Endodermal cell (in vitro differentiated cells): ENCODE data around the gene CHID1. TPM values are rescaled to one million over a fixed set of nuclear protein-coding genes. Genes with fewer than 3 reads are reported as not detected.

Experiments used
- DNase-seq: peaks from one replicate; pipeline ENCODE4 v3.0.0-alpha.2; 2017
- H3K27ac ChIP-seq: 2 replicates; pipeline ENCODE4 v1.5.1; 2013; ENCODE audit warnings: mild to moderate bottlenecking, low read depth, low read length, moderate library complexity
- H3K27me3 ChIP-seq: 2 replicates; pipeline ENCODE4 v1.6.1; 2013; ENCODE audit warnings: mild to moderate bottlenecking, low read length, moderate library complexity; ENCODE audit not compliant: insufficient read depth, control insufficient read depth, poor library complexity, severe bottlenecking
- H3K36me3 ChIP-seq: 2 replicates; pipeline ENCODE4 v1.7.0; 2013; ENCODE audit warnings: mild to moderate bottlenecking, low read length, moderate library complexity; ENCODE audit not compliant: control insufficient read depth, insufficient read depth
- H3K4me1 ChIP-seq: one replicate; pipeline ENCODE4 v1.7.0; 2013; ENCODE audit warnings: low read length; ENCODE audit not compliant: control insufficient read depth, insufficient read depth
- H3K4me3 ChIP-seq: 2 replicates; pipeline ENCODE4 v1.5.1; 2013; ENCODE audit warnings: mild to moderate bottlenecking, low read length, moderate library complexity
- H3K9ac ChIP-seq: 2 replicates; pipeline ENCODE4 v1.6.1; 2013; ENCODE audit warnings: mild to moderate bottlenecking, low read length, moderate library complexity; ENCODE audit not compliant: poor library complexity, severe bottlenecking; ENCODE audit errors: extremely low read depth
- H3K9me3 ChIP-seq: 2 replicates; pipeline ENCODE4 v1.6.1; 2013; ENCODE audit warnings: mild to moderate bottlenecking, low read length, moderate library complexity; ENCODE audit not compliant: control insufficient read depth
- H3K27ac Mint-ChIP-seq: 2 replicates; pipeline ENCODE4 v1.8.0; 2020; ENCODE audit warnings: mixed read lengths
- H3K27me3 Mint-ChIP-seq: 2 replicates; pipeline ENCODE4 v1.8.0; 2021; ENCODE audit warnings: mild to moderate bottlenecking, mixed read lengths; ENCODE audit not compliant: insufficient read depth
- H3K36me3 Mint-ChIP-seq: 2 replicates; pipeline ENCODE4 v1.8.0; 2020; ENCODE audit warnings: low read depth, mixed read lengths
- H3K4me1 Mint-ChIP-seq: 2 replicates; pipeline ENCODE4 v1.8.0; 2020; ENCODE audit warnings: mixed read lengths
- H3K4me3 Mint-ChIP-seq: 2 replicates; pipeline ENCODE4 v1.8.0; 2020; ENCODE audit warnings: mild to moderate bottlenecking, moderate library complexity, mixed read lengths
- H3K9me3 Mint-ChIP-seq: 2 replicates; pipeline ENCODE4 v1.8.0; 2020; ENCODE audit warnings: mild to moderate bottlenecking, mixed read lengths
- whole genome bisulfite sequencing, 2 experiments: methylation state at CpG; one replicate each; pipeline versions ENCODE4 v1.1.5 to v1.1.7; 2013; ENCODE audit warnings: missing lambda C conversion rate in 2 of 2, mixed read lengths in 1 of 2; ENCODE audit not compliant: insufficient coverage in 1 of 2, insufficient read length in 1 of 2; 5-methylcytosine and 5-hydroxymethylcytosine counted together
- total RNA-seq, 2 donors: library from RNA; stranded (reverse); fragmentation: NEBNext Ultra II Directional in 1 of 2; extraction: Animal tissue kit (Norgen Biotek cat#: 25700) in 1 of 2; gene quantifications; 2 replicates in 1 of 2; 3 replicates in 1 of 2; pipeline ENCODE4 v1.2.1, GENCODE V29; 2021
- TF ChIP-seq, protein P1 (sequence below): fragments of 200-600 bp; sonication (generic); conservative IDR thresholded peaks from 2 replicates; pipeline ENCODE4 v1.5.0; 2021; ENCODE audit warnings: antibody characterized with exemption, mild to moderate bottlenecking

CHID1 gene
- total RNA-seq, 2 donors from 2014 or later: 82.0 to 83.5 TPM

DNA sequence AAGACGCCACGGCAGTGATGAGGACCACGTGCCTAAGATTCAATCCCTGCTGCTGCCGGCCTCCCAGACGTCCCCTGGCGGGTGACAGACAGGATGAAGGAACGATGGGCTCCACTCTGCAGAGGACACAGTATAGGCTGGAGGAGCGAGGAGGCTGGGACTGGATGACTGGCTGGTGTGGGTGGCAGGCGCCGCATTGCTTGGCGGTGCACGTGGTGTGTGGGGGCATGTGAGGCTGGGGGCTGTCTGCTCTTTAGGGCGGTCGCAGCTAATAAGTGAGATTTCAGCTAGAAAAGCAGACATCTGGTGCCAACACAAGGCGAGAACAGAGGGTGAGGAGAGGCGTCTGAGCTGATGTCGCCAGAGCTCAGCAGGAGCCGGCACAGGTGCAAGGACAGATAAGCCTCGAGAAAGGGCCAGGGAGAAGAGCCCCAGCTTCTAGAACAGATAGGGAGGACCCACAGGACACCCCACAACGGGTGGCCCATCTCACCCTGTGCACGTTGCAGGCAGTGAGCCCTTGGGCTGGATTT lies 34.8 kb downstream of the CHID1 start:
- Mint-ChIP-seq H3K36me3 (peaks cover 45% of the 10 kb centered on the region), H3K9me3 (no peaks in the 10 kb centered on the region), H3K4me1 (no peaks in the 10 kb centered on the region), H3K27me3 (no peaks in the 10 kb centered on the region), H3K27ac (no peak overlapping the region), H3K4me3 (no peak overlapping the region)
- WGBS, 2 experiments: 94 to 97% methylated on average over 21 of the region's 21 CpGs
- H3K9me3 ChIP-seq: no peaks in the 10 kb centered on the region
- no peak for DNase-seq
- H3K4me3 ChIP-seq: no peak overlapping the region
- no peaks in the 10 kb centered on the region for H3K4me1 ChIP-seq
- TF ChIP-seq, protein P1, sequence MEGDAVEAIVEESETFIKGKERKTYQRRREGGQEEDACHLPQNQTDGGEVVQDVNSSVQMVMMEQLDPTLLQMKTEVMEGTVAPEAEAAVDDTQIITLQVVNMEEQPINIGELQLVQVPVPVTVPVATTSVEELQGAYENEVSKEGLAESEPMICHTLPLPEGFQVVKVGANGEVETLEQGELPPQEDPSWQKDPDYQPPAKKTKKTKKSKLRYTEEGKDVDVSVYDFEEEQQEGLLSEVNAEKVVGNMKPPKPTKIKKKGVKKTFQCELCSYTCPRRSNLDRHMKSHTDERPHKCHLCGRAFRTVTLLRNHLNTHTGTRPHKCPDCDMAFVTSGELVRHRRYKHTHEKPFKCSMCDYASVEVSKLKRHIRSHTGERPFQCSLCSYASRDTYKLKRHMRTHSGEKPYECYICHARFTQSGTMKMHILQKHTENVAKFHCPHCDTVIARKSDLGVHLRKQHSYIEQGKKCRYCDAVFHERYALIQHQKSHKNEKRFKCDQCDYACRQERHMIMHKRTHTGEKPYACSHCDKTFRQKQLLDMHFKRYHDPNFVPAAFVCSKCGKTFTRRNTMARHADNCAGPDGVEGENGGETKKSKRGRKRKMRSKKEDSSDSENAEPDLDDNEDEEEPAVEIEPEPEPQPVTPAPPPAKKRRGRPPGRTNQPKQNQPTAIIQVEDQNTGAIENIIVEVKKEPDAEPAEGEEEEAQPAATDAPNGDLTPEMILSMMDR: no peak
- no peak overlapping the region for H3K9ac ChIP-seq
- no peaks in the 10 kb centered on the region for H3K27me3 ChIP-seq
- no peak overlapping the region for H3K27ac ChIP-seq
- H3K36me3 ChIP-seq: peaks cover 13% of the 10 kb centered on the region

DNA sequence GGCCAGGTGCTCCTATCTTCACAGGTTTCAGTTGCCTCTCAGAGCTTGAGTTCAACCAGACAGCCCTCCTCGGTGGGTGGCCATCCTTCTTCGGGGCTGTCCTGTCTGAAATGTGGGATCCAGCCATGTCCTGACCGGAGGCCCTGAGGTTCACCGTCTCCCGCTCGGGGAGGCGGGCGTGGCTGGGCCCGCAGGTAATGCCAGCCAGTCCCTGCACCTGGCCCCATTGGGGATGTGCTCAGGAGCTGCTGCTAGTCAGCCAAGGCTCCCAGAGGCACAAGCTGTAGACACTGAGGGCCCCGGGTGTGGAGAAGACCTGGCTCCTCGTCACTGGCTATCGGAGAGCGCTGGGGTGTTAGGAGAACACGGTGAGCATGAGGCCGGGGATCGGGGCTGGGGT lies 35.4 kb downstream of the CHID1 start:
- peaks cover 13% of the 10 kb centered on the region for H3K36me3 ChIP-seq

DNA sequence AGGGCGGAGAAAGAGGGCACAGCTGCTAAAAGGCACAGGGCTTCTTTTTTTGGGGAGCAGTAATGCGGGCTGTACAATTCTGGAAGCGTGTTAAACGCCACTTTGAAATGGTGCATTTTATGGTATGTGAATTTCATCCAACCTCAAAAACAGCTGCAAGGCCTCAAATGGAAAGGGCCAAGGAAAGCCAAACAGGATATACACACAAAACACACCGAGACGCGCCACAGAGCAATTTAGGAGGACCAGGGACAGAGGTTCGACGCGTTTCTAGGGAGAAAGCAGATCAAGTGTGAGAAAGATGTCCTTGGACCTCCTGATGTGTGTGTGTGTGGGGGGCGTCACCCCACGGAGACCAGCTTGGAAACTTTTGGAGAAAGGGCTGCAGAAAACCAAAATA lies 36.9 kb downstream of the CHID1 start:
- Mint-ChIP-seq H3K4me3 (no peak overlapping the region), H3K9me3 (no peaks in the 10 kb centered on the region), H3K36me3 (peaks cover 30% of the 10 kb centered on the region), H3K27ac (no peak overlapping the region), H3K27me3 (no peaks in the 10 kb centered on the region), H3K4me1 (no peaks in the 10 kb centered on the region)
- no peak overlapping the region for H3K9ac ChIP-seq
- no peak overlapping the region for H3K27ac ChIP-seq
- no peak overlapping the region for H3K4me3 ChIP-seq
- TF ChIP-seq, protein P1: no peak
- WGBS, 2 experiments: 83 to 86% methylated on average over 8 to 11 of the region's 12 CpGs
- no peaks in the 10 kb centered on the region for H3K27me3 ChIP-seq
- H3K9me3 ChIP-seq: no peaks in the 10 kb centered on the region
- peaks cover 4% of the 10 kb centered on the region for H3K36me3 ChIP-seq
- DNase-seq: no peak
- no peaks in the 10 kb centered on the region for H3K4me1 ChIP-seq

More for the DNA sequence above, 35.4 kb downstream of the CHID1 start:
- WGBS, 2 experiments: 95% methylated on average over 9 to 16 of the region's 16 CpGs
- Histone ChIP-seq H3K27me3 (no peaks in the 10 kb centered on the region), H3K4me1 (no peaks in the 10 kb centered on the region), H3K9ac (no peak overlapping the region), H3K27ac (no peak overlapping the region), H3K9me3 (no peaks in the 10 kb centered on the region), H3K4me3 (no peak overlapping the region)
- peaks cover 38% of the 10 kb centered on the region for H3K36me3 Mint-ChIP-seq
- no peak for DNase-seq
- TF ChIP-seq, protein P1: no peak
- H3K27ac Mint-ChIP-seq: no peak overlapping the region
- H3K27me3 Mint-ChIP-seq: no peaks in the 10 kb centered on the region
- H3K4me1 Mint-ChIP-seq: no peaks in the 10 kb centered on the region
- no peak overlapping the region for H3K4me3 Mint-ChIP-seq
- H3K9me3 Mint-ChIP-seq: no peaks in the 10 kb centered on the region
